HG03558 (cell line): ENCODE results near the gene OLFML2B.
"Not testable (repeated sequence)": the region's sequence is repeated elsewhere in the genome, so short reads cannot be mapped to it uniquely, and the experiment has no call there.

Source experiments
- ATAC-seq: cut with Tn5 transposase; IDR thresholded peaks from one replicate; pipeline ENCODE4 v1.9.1; 2021; ENCODE audit warnings: moderate number of reproducible peaks; ENCODE audit not compliant: unreplicated experiment; ENCODE audit errors: extremely low read depth

Gene OLFML2B

GRCh38 chr1:162038624-162039023, 15.0 kb upstream of the OLFML2B start:
- ATAC-seq, result no peak

GRCh38 chr1:162036163-162036562, 12.5 kb upstream of the OLFML2B start:
- no peak for ATAC-seq

GRCh38 chr1:162035241-162035640, 11.6 kb upstream of the OLFML2B start:
- ATAC-seq, result no peak

- ATAC-seq, result no peak
Observed at GRCh38 chr1:162033428-162033827, 9.8 kb upstream of the OLFML2B start.

GRCh38 chr1:162030759-162031280, 7.2 kb upstream of the OLFML2B start:
- ATAC-seq, result no peak

- ATAC-seq, result no peak
Observed at GRCh38 chr1:162029157-162029556, 5.5 kb upstream of the OLFML2B start.

GRCh38 chr1:162028726-162029125, 5.1 kb upstream of the OLFML2B start:
- ATAC-seq, result no peak

- ATAC-seq, result no peak
Observed at GRCh38 chr1:162026881-162027280, 3.2 kb upstream of the OLFML2B start.

- ATAC-seq, result no peak
Observed at GRCh38 chr1:162025541-162025940, 1.9 kb upstream of the OLFML2B start.

- ATAC-seq, result no peak
Observed at GRCh38 chr1:162023181-162023546, 505 bp downstream of the OLFML2B start.

GRCh38 chr1:162022626-162023025, 1.0 kb downstream of the OLFML2B start:
- ATAC-seq, result no peak

- no peak for ATAC-seq
Observed at GRCh38 chr1:162021124-162021523, 2.5 kb downstream of the OLFML2B start.

- ATAC-seq, result no peak
Observed at GRCh38 chr1:162020150-162020549, 3.5 kb downstream of the OLFML2B start.

- ATAC-seq, result no peak
Observed at GRCh38 chr1:162019446-162019845, 4.2 kb downstream of the OLFML2B start.

- no peak for ATAC-seq
Observed at GRCh38 chr1:162019006-162019405, 4.7 kb downstream of the OLFML2B start.

GRCh38 chr1:162018418-162018817, 5.3 kb downstream of the OLFML2B start:
- no peak for ATAC-seq

GRCh38 chr1:162017791-162018190, 5.9 kb downstream of the OLFML2B start:
- not testable (repeated sequence) for ATAC-seq

GRCh38 chr1:162016631-162017030, 7.0 kb downstream of the OLFML2B start:
- no peak for ATAC-seq

- no peak for ATAC-seq
Observed at GRCh38 chr1:162015196-162015595, 8.5 kb downstream of the OLFML2B start.

GRCh38 chr1:162014202-162014601, 9.5 kb downstream of the OLFML2B start:
- no peak for ATAC-seq

- no peak for ATAC-seq
Observed at GRCh38 chr1:162013289-162013688, 10.4 kb downstream of the OLFML2B start.

- no peak for ATAC-seq
Observed at GRCh38 chr1:162011337-162012012, 12.2 kb downstream of the OLFML2B start.
